ENCODE results near the gene GPC5.

DNA sequence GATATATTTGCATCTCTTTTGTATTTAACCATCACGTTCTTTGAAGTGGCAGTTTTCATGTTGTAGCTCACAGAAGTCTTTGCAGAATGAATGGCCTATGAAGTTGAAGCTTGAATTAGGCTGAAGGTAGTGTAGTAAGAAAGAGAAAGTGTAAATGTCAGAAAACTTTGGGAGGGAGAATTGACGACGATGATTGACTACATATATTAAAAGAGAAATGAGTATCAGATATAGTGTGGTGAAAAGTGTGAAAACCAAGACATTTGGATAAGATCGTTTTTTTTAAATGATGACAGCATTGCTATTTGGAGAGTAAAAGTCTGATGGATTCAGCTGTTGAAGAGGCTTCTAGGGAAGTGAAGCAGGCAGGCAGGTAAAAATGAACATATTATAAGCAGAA lies 14.6 kb upstream of the GPC5 start:
- TF ChIP-seq, protein P1, sequence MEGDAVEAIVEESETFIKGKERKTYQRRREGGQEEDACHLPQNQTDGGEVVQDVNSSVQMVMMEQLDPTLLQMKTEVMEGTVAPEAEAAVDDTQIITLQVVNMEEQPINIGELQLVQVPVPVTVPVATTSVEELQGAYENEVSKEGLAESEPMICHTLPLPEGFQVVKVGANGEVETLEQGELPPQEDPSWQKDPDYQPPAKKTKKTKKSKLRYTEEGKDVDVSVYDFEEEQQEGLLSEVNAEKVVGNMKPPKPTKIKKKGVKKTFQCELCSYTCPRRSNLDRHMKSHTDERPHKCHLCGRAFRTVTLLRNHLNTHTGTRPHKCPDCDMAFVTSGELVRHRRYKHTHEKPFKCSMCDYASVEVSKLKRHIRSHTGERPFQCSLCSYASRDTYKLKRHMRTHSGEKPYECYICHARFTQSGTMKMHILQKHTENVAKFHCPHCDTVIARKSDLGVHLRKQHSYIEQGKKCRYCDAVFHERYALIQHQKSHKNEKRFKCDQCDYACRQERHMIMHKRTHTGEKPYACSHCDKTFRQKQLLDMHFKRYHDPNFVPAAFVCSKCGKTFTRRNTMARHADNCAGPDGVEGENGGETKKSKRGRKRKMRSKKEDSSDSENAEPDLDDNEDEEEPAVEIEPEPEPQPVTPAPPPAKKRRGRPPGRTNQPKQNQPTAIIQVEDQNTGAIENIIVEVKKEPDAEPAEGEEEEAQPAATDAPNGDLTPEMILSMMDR (IDR thresholded peaks at IDR 0.05): no peak
- TF ChIP-seq EZH2 (IDR thresholded peaks at IDR 0.05): no peak
